K562 (cell line): Measurements from ENCODE around the gene SOCS6. TPM values are rescaled to one million over a fixed set of nuclear protein-coding genes. Genes with fewer than 3 reads are reported as not detected.

Experiments
- ATF3 ChIP-seq, 2 experiments: fragments of 450-650 bp in 1 of 2; sonication (generic) in 1 of 2; formaldehyde crosslinking in 1 of 2; IDR thresholded peaks in 1 of 2; conservative IDR thresholded peaks in 1 of 2; 2 replicates each; pipeline versions ENCODE4 v1.6.1 to v1.8.1; 2016 to 2023; ENCODE audit warnings: mild to moderate bottlenecking in 2 of 2, moderate library complexity in 2 of 2, inconsistent platforms in 1 of 2, missing genetic modification reagents in 1 of 2
- BMI1 ChIP-seq: fragments of 150-350 bp; IDR thresholded peaks from 2 replicates; pipeline ENCODE4 v1.6.1; 2014; ENCODE audit warnings: low read length
- CBFA2T3 ChIP-seq: fragments of 450-650 bp; IDR thresholded peaks from 2 replicates; pipeline ENCODE4 v1.6.1; 2017
- E2F6 ChIP-seq, 2 experiments: IDR thresholded peaks; 2 replicates each; pipeline ENCODE4 v1.6.1; 2011; ENCODE audit warnings: borderline replicate concordance in 1 of 2, control low read depth in 1 of 2, low read depth in 1 of 2, low read length in 1 of 2, mild to moderate bottlenecking in 1 of 2, mixed read lengths in 1 of 2, moderate library complexity in 1 of 2; ENCODE audit not compliant: insufficient read depth in 1 of 2, insufficient read length in 1 of 2, poor library complexity in 1 of 2, severe bottlenecking in 1 of 2; ENCODE audit errors: extremely low read depth in 1 of 2
- GABPB1 ChIP-seq: sonication (generic); formaldehyde crosslinking; IDR thresholded peaks from 2 replicates; pipeline ENCODE4 v1.8.0; 2022; ENCODE audit warnings: mild to moderate bottlenecking, missing genetic modification reagents
- KAT8 ChIP-seq: fragments of 450-650 bp; IDR thresholded peaks from 2 replicates; pipeline ENCODE4 v1.6.1; 2016; ENCODE audit warnings: low read depth, mild to moderate bottlenecking
- MYBL2 ChIP-seq, 2 experiments: fragments of 450-650 bp in 1 of 2; sonication (generic) in 1 of 2; formaldehyde crosslinking in 1 of 2; IDR thresholded peaks; 2 replicates each; pipeline versions ENCODE4 v1.6.1 to v1.8.1; 2017 to 2022; ENCODE audit warnings: borderline replicate concordance in 1 of 2, inconsistent platforms in 1 of 2, low read depth in 1 of 2, mild to moderate bottlenecking in 1 of 2, missing genetic modification reagents in 1 of 2, moderate library complexity in 1 of 2
- NFIC ChIP-seq: fragments of 450-650 bp; IDR thresholded peaks from 2 replicates; pipeline ENCODE4 v1.6.1; 2017; ENCODE audit warnings: mild to moderate bottlenecking, inconsistent platforms
- PRPF4 ChIP-seq: fragments of 200-400 bp; formaldehyde crosslinking; IDR thresholded peaks from one replicate; pipeline ENCODE4 v1.6.1; 2017; ENCODE audit warnings: low read length, low read depth, mild to moderate bottlenecking; ENCODE audit not compliant: insufficient read depth, poor library complexity, severe bottlenecking
- SAP30 ChIP-seq: fragments of 200-600 bp; sonication (generic); IDR thresholded peaks from 2 replicates; pipeline ENCODE4 v1.6.1; 2012; ENCODE audit warnings: borderline replicate concordance, low read depth, mild to moderate bottlenecking, moderate library complexity, low read length, control low read depth, inconsistent platforms; ENCODE audit not compliant: insufficient read depth, poor library complexity, severe bottlenecking
- SMAD4 ChIP-seq: fragments of 250-450 bp; sonication (Bioruptor Pico); conservative IDR thresholded peaks from 2 replicates; pipeline ENCODE4 v1.8.0; 2021; ENCODE audit warnings: inconsistent platforms, mild to moderate bottlenecking, moderate library complexity
- SP2 ChIP-seq: IDR thresholded peaks from 2 replicates; pipeline ENCODE4 v1.6.1; 2011; ENCODE audit warnings: mild to moderate bottlenecking, low read depth, low read length, moderate library complexity; ENCODE audit not compliant: poor library complexity, severe bottlenecking; ENCODE audit errors: extremely low read depth
- TCF3 ChIP-seq: sonication (generic); formaldehyde crosslinking; IDR thresholded peaks from 2 replicates; pipeline ENCODE4 v1.4.0; 2020; ENCODE audit warnings: mild to moderate bottlenecking, missing genetic modification reagents
- TEAD4 ChIP-seq, 2 experiments: sonication (generic) in 1 of 2; formaldehyde crosslinking in 1 of 2; IDR thresholded peaks; 2 replicates each; pipeline versions ENCODE4 v1.6.1 to v1.8.0; 2012 to 2022; ENCODE audit warnings: borderline replicate concordance in 1 of 2, inconsistent platforms in 1 of 2, low read length in 1 of 2, mild to moderate bottlenecking in 1 of 2, missing genetic modification reagents in 1 of 2
- TOE1 ChIP-seq, 2 experiments: fragments of 450-650 bp in 1 of 2; sonication (generic) in 1 of 2; formaldehyde crosslinking in 1 of 2; IDR thresholded peaks; 2 replicates each; pipeline versions ENCODE4 v1.7.1 to v1.8.0; 2016 to 2022; ENCODE audit warnings: borderline replicate concordance in 2 of 2, mild to moderate bottlenecking in 2 of 2, antibody characterized with exemption in 1 of 2, inconsistent platforms in 1 of 2, low read depth in 1 of 2, missing genetic modification reagents in 1 of 2, moderate library complexity in 1 of 2
- USF1 ChIP-seq: sonication (generic); formaldehyde crosslinking; IDR thresholded peaks from 2 replicates; pipeline ENCODE4 v1.9.0; 2022; ENCODE audit warnings: mild to moderate bottlenecking, missing genetic modification reagents
- ZBTB5 ChIP-seq: fragments of 450-650 bp; IDR thresholded peaks from 2 replicates; pipeline ENCODE4 v1.6.1; 2017; ENCODE audit warnings: antibody characterized with exemption
- ZC3H4 ChIP-seq: sonication (generic); formaldehyde crosslinking; IDR thresholded peaks from 2 replicates; pipeline ENCODE4 v1.9.0; 2021; ENCODE audit warnings: missing genetic modification reagents, borderline replicate concordance
- ZNF707 ChIP-seq: fragments of 250-450 bp; sonication (Bioruptor Pico); conservative IDR thresholded peaks from 2 replicates; pipeline ENCODE4 v1.8.0; 2022; ENCODE audit warnings: inconsistent platforms, mild to moderate bottlenecking, moderate library complexity
- polyA plus RNA-seq, 8 experiments: library from polyadenylated mRNA; depleted of rRNA in 4 of 8; stranded (reverse) in 5 of 8; unstranded in 3 of 8; fragments of >200 nt; fragmentation: Nextera tagmentation in 2 of 8; fragmentation: Illumina TruSeq in 1 of 8; extraction: Ambion mirVana in 2 of 8; extraction: Trizol in 1 of 8; gene quantifications; 2 replicates each; pipeline versions ENCODE4 v1.2.1 to v1.2.3, GENCODE V29; 2011 to 2014; ENCODE audit warnings: inconsistent platforms in 1 of 8, missing spikeins in 1 of 8
- total RNA-seq, 7 experiments: library from RNA; depleted of rRNA in 6 of 7; stranded (reverse); fragments of >200 nt in 6 of 7; fragmentation: Illumina TruSeq in 2 of 7; extraction: Trizol in 2 of 7; gene quantifications; 2 replicates each; pipeline versions ENCODE4 v1.2.1 to v1.2.3, GENCODE V29; 2011 to 2021; ENCODE audit warnings: low replicate concordance in 1 of 7

The SOCS6 gene
- total and polyA plus RNA-seq, 9 of the 15 experiments (the other 6 are each of a cell fraction or from before 2014, with no cell fraction given): 2.5 to 7.1 (median 5.6) TPM

GRCh38 chr18:70280007-70280925 is 8.6 kb upstream of the SOCS6 start (continued):
- TF ChIP-seq TOE1 (IDR thresholded peaks at IDR 0.05; ENCODE audit: borderline replicate concordance) (no peak), TOE1 (CRISPR knock-in tag; IDR thresholded peaks at IDR 0.05; ENCODE audit: borderline replicate concordance, low read depth) (no peak), ZC3H4 (CRISPR knock-in tag) (no peak), E2F6 (IDR thresholded peaks at IDR 0.05; ENCODE audit: borderline replicate concordance in 1 of 2, extremely low read depth in 1 of 2, insufficient read depth in 1 of 2, insufficient read length in 1 of 2, low read depth in 1 of 2, low read length in 1 of 2, poor library complexity in 1 of 2, severe bottlenecking in 1 of 2) (no peak), NFIC (peak; percentile 32; the same call in 1 of the 2 replicates), ATF3 (IDR thresholded peaks at IDR 0.05) (no peak), ATF3 (CRISPR knock-in tag; conservative IDR thresholded peaks at IDR 0.05) (no peak), MYBL2 (IDR thresholded peaks at IDR 0.05; ENCODE audit: low read depth) (no peak), MYBL2 (CRISPR knock-in tag; IDR thresholded peaks at IDR 0.05; ENCODE audit: borderline replicate concordance) (no peak), KAT8 (no peak), SP2 (no peak), CBFA2T3 (peak; percentile 66), TEAD4 (IDR thresholded peaks at IDR 0.05; ENCODE audit: low read length) (no peak), TEAD4 (CRISPR knock-in tag; IDR thresholded peaks at IDR 0.05; ENCODE audit: borderline replicate concordance) (no peak), ZNF707 (CRISPR knock-in tag) (no peak), BMI1 (no peak), TCF3 (peak; percentile 19; the same call in 1 of the 2 replicates), SAP30 (no peak), USF1 (CRISPR knock-in tag) (no peak), GABPB1 (CRISPR knock-in tag) (no peak), ZBTB5 (no peak), SMAD4 (no peak), PRPF4 (no peak)
